HG02642 (cell line): Measurements from ENCODE around the gene SPRYD4.
A peak's percentile ranks its signal among the peaks of the same experiment; 100 is the strongest.
"Not testable (repeated sequence)": the region's sequence is repeated elsewhere in the genome, so short reads cannot be mapped to it uniquely, and the experiment has no call there.

Experiments used
- ATAC-seq: cut with Tn5 transposase; IDR thresholded peaks from one replicate; pipeline ENCODE4 v1.9.1; 2021; ENCODE audit warnings: mild to moderate bottlenecking; ENCODE audit not compliant: unreplicated experiment, poor library complexity

SPRYD4 gene

GRCh38 chr12:56468216-56469006, at the start of gene SPRYD4:
SPRYD4 (plus strand) TSS chr12:56468578; CDS start chr12:56468592, 14 bp downstream.
- peak; percentile 93 for ATAC-seq

- no peak for ATAC-seq
These were observed 48.0 kb upstream of the SPRYD4 start for GRCh38 chr12:56420411-56420810.

- no peak for ATAC-seq
These were observed 43.2 kb upstream of the SPRYD4 start for GRCh38 chr12:56425193-56425592.

- ATAC-seq, result no peak
These were observed 42.4 kb upstream of the SPRYD4 start for GRCh38 chr12:56425940-56426438.

GRCh38 chr12:56431288-56431687, 37.1 kb upstream of the SPRYD4 start:
- ATAC-seq, result no peak

- no peak for ATAC-seq
These were observed 36.5 kb upstream of the SPRYD4 start for GRCh38 chr12:56431850-56432249.

GRCh38 chr12:56434828-56435227, 33.5 kb upstream of the SPRYD4 start:
- no peak for ATAC-seq

GRCh38 chr12:56437430-56438176, 30.8 kb upstream of the SPRYD4 start:
- ATAC-seq, result no peak

- not testable (repeated sequence) for ATAC-seq
These were observed 25.2 kb upstream of the SPRYD4 start for GRCh38 chr12:56443208-56443607.

GRCh38 chr12:56448860-56449621, 19.3 kb upstream of the SPRYD4 start, which contains the start of gene TIMELESS:
TIMELESS (minus strand) TSS chr12:56449426; CDS start chr12:56434170, 15,256 bp downstream.
- ATAC-seq, result peak; percentile 95

GRCh38 chr12:56449622-56449984, 18.8 kb upstream of the SPRYD4 start:
- no peak for ATAC-seq

- ATAC-seq, result no peak
These were observed 18.1 kb upstream of the SPRYD4 start for GRCh38 chr12:56450241-56450640.

GRCh38 chr12:56451147-56451546, 17.2 kb upstream of the SPRYD4 start:
- no peak for ATAC-seq

- no peak for ATAC-seq
These were observed 13.8 kb upstream of the SPRYD4 start, which contains the start of gene MIP for GRCh38 chr12:56454557-56454956. MIP (minus strand) TSS chr12:56454657; CDS start chr12:56454613, 44 bp downstream.

GRCh38 chr12:56457817-56458216, 10.6 kb upstream of the SPRYD4 start:
- ATAC-seq, result no peak

GRCh38 chr12:56461235-56462159, 6.9 kb upstream of the SPRYD4 start:
- no peak for ATAC-seq

- no peak for ATAC-seq
These were observed 5.8 kb upstream of the SPRYD4 start for GRCh38 chr12:56462565-56462964.

- ATAC-seq, result no peak
These were observed 891 bp downstream of the SPRYD4 start for GRCh38 chr12:56469007-56469930.
